Stimulated activated CD4-positive, alpha-beta T cell treated with anti-CD3 and anti-CD28 coated beads, Interleukin-4, amount 100 ng/mL, for 48 hours (primary cell): ENCODE data around the gene LCA5.
"Not testable (repeated sequence)": the region's sequence is repeated elsewhere in the genome, so short reads cannot be mapped to it uniquely, and the experiment has no call there.

ENCODE experiments used
- DNase-seq, 2 donors: peaks; one replicate each; pipeline ENCODE4 v3.0.0-alpha.2; 2020; ENCODE audit warnings: low read depth in 2 of 2

Gene LCA5

GRCh38 chr6:79467716-79468115 lies 69.5 kb downstream of the LCA5 start:
- no peak for DNase-seq

GRCh38 chr6:79466207-79466834 lies 70.9 kb downstream of the LCA5 start:
- DNase-seq = no peak

GRCh38 chr6:79465381-79465780 lies 71.8 kb downstream of the LCA5 start:
- DNase-seq = no peak

GRCh38 chr6:79463621-79464050 lies 73.6 kb downstream of the LCA5 start:
- DNase-seq = no peak

GRCh38 chr6:79461205-79461604 lies 76.0 kb downstream of the LCA5 start:
- DNase-seq = no peak

- no peak for DNase-seq
Measured at GRCh38 chr6:79455446-79455845, 81.8 kb downstream of the LCA5 start.

- no peak for DNase-seq
Measured at GRCh38 chr6:79453558-79454042, 83.6 kb downstream of the LCA5 start.

- DNase-seq = no peak
Measured at GRCh38 chr6:79450984-79451383, 86.2 kb downstream of the LCA5 start.

- no peak for DNase-seq
Measured at GRCh38 chr6:79446006-79446405, 91.2 kb downstream of the LCA5 start.

GRCh38 chr6:79443876-79444275 lies 93.4 kb downstream of the LCA5 start:
- not testable (repeated sequence) for DNase-seq

- no peak for DNase-seq
Measured at GRCh38 chr6:79441192-79441591, 96.0 kb downstream of the LCA5 start.

GRCh38 chr6:79440598-79440997 lies 96.6 kb downstream of the LCA5 start:
- no peak for DNase-seq

- no peak for DNase-seq
Measured at GRCh38 chr6:79438030-79438429, 99.2 kb downstream of the LCA5 start.

GRCh38 chr6:79436241-79436640 lies 101.0 kb downstream of the LCA5 start:
- DNase-seq = no peak

GRCh38 chr6:79435746-79436145 lies 101.5 kb downstream of the LCA5 start:
- DNase-seq = no peak
